ENCODE results near the gene CISD2.
A peak's percentile ranks its signal among the peaks of the same experiment; 100 is the strongest.
"Not testable (repeated sequence)": the region's sequence is repeated elsewhere in the genome, so short reads cannot be mapped to it uniquely, and the experiment has no call there.

CISD2 gene

GRCh38 chr4:102868781-102869568, at the start of gene CISD2:
TSS of gene CISD2 (plus strand) at chr4:102868992. CDS start at chr4:102869085, 93 bp downstream.
- no peaks in the 10 kb centered on the region for H3K9me2 ChIP-seq (replicated peaks; ENCODE audit: control insufficient read depth, low read length)
- H3K27ac ChIP-seq (ENCODE audit: low read depth, low read length) = peak within 1 kb of the TSS; percentile 93
- peaks cover 7% of the 10 kb centered on the region; the same call in 1 of the 2 replicates for H3K9me3 ChIP-seq (ENCODE audit: control insufficient read depth, insufficient read depth, low read length)
- TF ChIP-seq CTCF (IDR thresholded peaks at IDR 0.05; ENCODE audit: low read depth, low read length, poor library complexity, severe bottlenecking) = no peak
- TF ChIP-seq EZH2phosphoT487 (IDR thresholded peaks at IDR 0.05; ENCODE audit: borderline replicate concordance, low read length) = no peak
- H3K4me2 ChIP-seq (ENCODE audit: low read length) = peak within 1 kb of the TSS; percentile 94
- peaks cover 54% of the 10 kb centered on the region for H3K36me3 ChIP-seq (ENCODE audit: control insufficient read depth, low read length)
- H4K20me1 ChIP-seq (ENCODE audit: control insufficient read depth, insufficient read depth, low read depth, low read length) = no peaks in the 10 kb centered on the region
- no peaks in the 10 kb centered on the region for H3K27me3 ChIP-seq (ENCODE audit: control insufficient read depth, low read length)
- peaks cover 93% of the 10 kb centered on the region for H3K79me2 ChIP-seq (ENCODE audit: control insufficient read depth, low read length)
- H3F3A ChIP-seq (ENCODE audit: control insufficient read depth, insufficient read depth) = peaks cover 5% of the 10 kb centered on the region
- peaks cover 33% of the 10 kb centered on the region for H3K4me1 ChIP-seq (ENCODE audit: control insufficient read depth, low read length)
- H3K4me3 ChIP-seq (ENCODE audit: low read length) = peak within 1 kb of the TSS; percentile 92

GRCh38 chr4:102819100-102819499, 49.7 kb upstream of the CISD2 start:
- not testable (repeated sequence) for H3K9me2 ChIP-seq (replicated peaks; ENCODE audit: control insufficient read depth, low read length); H3K27me3 ChIP-seq (ENCODE audit: control insufficient read depth, low read length); H3K4me2 ChIP-seq (ENCODE audit: low read length); H3K27ac ChIP-seq (ENCODE audit: low read depth, low read length); H3K4me3 ChIP-seq (ENCODE audit: low read length); H3K9me3 ChIP-seq (ENCODE audit: control insufficient read depth, insufficient read depth, low read length); H3F3A ChIP-seq (ENCODE audit: control insufficient read depth, insufficient read depth)
- Histone ChIP-seq H4K20me1 (ENCODE audit: control insufficient read depth, insufficient read depth, low read depth, low read length) (peaks cover 70% of the 10 kb centered on the region), H3K36me3 (ENCODE audit: control insufficient read depth, low read length) (peaks cover 91% of the 10 kb centered on the region), H3K79me2 (ENCODE audit: control insufficient read depth, low read length) (peaks cover 100% of the 10 kb centered on the region), H3K4me1 (ENCODE audit: control insufficient read depth, low read length) (peaks cover 63% of the 10 kb centered on the region)

- Histone ChIP-seq H4K20me1 (ENCODE audit: control insufficient read depth, insufficient read depth, low read depth, low read length) (peaks cover 76% of the 10 kb centered on the region), H3K4me1 (ENCODE audit: control insufficient read depth, low read length) (peaks cover 69% of the 10 kb centered on the region)
Measured at GRCh38 chr4:102819588-102820365, 49.0 kb upstream of the CISD2 start.

More at GRCh38 chr4:102819588-102820365, 49.0 kb upstream of the CISD2 start:
- H3F3A ChIP-seq (ENCODE audit: control insufficient read depth, insufficient read depth) = peaks cover 3% of the 10 kb centered on the region; the same call in 1 of the 2 replicates
- no peak overlapping the region for H3K27ac ChIP-seq (ENCODE audit: low read depth, low read length)
- no peaks in the 10 kb centered on the region for H3K27me3 ChIP-seq (ENCODE audit: control insufficient read depth, low read length)
- peaks cover 93% of the 10 kb centered on the region for H3K36me3 ChIP-seq (ENCODE audit: control insufficient read depth, low read length)
- TF ChIP-seq EZH2phosphoT487 (IDR thresholded peaks at IDR 0.05; ENCODE audit: borderline replicate concordance, low read length) (no peak), CTCF (IDR thresholded peaks at IDR 0.05; ENCODE audit: low read depth, low read length, poor library complexity, severe bottlenecking) (no peak)
- peaks cover 100% of the 10 kb centered on the region for H3K79me2 ChIP-seq (ENCODE audit: control insufficient read depth, low read length)
- no peaks in the 10 kb centered on the region for H3K9me3 ChIP-seq (ENCODE audit: control insufficient read depth, insufficient read depth, low read length)
- no peaks in the 10 kb centered on the region for H3K9me2 ChIP-seq (replicated peaks; ENCODE audit: control insufficient read depth, low read length)
- H3K4me3 ChIP-seq (ENCODE audit: low read length) = no peak overlapping the region
- no peak overlapping the region for H3K4me2 ChIP-seq (ENCODE audit: low read length)

All from DOHH2 (cell line).